Dermis blood vessel endothelial cell (primary cell): Measurements from ENCODE around the gene BDH1. TPM values are rescaled to one million over a fixed set of nuclear protein-coding genes. Genes with fewer than 3 reads are reported as not detected.

Source experiments
- DNase-seq: peaks from one replicate; pipeline ENCODE4 v3.0.0; 2010
- total RNA-seq: library from RNA; depleted of rRNA; stranded (reverse); fragments of >200 nt; gene quantifications from 2 replicates; pipeline ENCODE4 v1.2.3, GENCODE V29; 2014

Gene BDH1
- total RNA-seq, 1 donor from 2014 or later, result 4.4 TPM

DNA sequence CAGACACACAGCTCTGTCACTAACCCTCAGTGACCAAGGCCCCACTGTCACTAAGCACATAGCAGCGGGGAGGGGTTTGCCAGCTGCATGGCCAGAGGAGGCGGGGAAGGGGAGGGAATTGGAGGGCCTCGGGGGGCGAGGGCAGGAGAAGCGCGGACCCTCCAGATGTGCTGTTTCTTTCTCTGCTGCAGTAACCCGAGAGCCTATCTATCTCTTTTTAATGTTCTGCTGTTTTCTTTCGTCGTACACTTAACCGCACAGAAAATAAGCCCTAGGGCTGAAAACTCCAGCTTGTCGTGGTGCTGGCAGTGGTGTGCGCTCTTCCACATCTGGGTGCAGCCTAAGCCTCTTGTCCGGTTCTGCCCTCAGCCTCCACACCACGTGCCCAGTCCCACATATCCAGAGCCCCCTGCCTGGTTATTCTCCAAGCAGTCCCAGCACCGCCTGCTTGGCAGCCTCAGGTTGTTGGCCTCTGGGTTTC lies 51.1 kb downstream of the BDH1 start:
- no peak for DNase-seq

DNA sequence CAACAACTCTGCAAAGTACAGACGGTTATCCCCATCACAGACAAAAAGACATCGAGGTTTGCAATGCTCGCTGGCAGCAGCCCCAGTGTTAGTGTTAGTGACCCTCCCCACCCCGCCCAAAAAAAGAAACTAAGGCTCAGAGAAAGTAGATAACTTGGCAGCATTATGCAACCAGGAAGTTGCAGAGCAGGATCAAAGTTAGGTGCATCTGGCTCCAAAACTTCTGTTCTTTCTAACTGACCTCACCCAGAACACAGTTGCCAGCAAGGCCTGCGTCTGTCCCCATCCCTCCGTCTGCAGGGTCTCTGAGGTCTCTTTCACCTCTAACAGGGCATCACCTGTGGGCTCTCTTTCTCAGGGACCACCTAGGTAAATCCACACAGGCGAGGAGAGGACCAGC lies 51.5 kb downstream of the BDH1 start:
- DNase-seq, result no peak

DNA sequence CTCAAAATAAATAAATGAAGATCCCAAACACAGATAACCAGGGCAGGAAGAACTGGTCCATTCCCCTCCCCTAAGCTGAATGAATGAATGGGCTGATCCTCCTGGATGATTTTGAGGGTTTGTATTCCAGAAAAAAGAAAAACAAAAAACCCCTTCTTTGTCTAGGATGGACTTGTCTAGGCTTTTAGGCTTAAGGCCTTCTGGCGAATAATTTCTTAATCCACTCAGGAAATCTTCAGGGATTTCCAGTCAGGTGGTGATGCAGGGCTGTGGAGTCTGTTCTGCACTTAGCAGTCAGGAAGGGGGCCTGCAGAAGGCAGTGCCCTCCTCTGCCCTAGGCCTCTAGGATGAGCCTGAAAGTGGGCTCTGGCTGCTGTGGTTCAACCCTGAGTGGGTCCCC lies 52.1 kb downstream of the BDH1 start:
- DNase-seq, result no peak

DNA sequence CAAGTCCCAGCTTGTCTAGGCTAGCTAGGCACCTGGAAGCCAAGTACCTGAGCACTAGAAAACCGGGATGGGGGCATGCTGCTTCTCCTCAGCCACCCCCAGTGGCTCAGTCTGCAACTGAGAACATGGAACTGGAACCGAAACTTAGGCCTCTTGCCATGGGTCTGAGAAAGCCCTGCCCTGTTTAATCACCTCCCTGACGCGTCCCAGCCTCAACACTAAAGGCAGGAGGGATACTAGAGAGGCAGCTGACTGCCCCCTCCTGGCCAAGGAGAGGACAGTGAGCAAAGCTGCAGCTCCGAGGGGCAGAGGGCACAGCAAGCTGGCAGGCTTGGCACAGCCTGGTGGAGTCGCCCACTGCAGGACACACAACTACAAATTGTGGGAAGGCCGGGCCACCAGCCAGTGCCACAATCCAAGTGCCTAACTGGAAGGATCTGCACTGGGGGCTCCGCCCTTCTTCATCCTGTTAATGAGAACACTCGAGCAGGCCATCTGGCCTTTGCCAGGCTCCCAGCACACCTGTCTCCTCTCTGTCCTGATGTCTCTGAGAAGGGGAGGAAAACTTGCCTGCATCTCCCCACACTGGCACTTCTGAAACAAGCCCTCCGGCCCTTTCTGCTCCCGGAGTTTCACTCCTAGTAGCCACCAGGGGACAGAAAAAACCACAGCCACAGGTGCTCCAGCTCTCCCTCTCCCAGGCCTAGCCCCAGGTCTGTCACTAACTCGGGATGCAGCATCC lies 53.7 kb downstream of the BDH1 start:
- DNase-seq, result peak; percentile 85

DNA sequence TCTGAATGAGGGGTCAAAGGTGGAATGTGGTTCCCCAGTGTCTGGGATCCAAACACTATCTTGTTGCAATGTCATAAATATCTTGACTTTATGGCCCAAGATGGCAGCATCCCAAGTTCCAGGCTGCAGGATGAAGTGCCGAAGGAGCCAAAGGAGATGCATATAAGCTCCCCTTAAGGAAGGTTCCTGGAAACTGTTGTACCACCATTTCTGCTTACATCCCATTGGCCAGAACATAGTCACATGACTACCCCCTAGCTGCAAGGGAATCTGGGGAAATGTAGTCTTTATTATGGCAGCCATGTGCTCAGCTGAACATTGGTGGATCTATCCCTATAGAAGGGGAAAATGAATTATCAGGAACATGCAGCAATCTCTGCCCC lies 54.3 kb downstream of the BDH1 start:
- peak; percentile 50 for DNase-seq

DNA sequence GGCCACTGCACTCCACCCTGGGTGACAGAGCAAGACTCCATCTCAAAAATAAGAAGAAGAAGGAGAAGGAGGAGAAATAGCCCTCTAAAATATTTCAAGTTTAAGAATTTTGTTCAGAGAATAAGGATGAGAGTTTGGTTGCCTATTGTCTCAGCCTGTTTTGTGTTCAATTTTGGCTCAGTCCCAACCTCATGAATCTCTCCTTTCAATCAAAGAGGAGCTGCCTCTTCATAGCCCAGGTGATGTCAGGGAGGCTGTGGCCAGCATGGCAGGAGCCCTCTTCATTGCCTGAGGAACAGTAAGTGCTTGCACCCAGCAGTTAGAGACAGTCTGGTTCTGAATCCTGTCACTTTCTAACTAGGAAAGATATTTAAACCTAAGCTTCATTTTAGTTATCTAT lies 55.0 kb downstream of the BDH1 start:
- no peak for DNase-seq

DNA sequence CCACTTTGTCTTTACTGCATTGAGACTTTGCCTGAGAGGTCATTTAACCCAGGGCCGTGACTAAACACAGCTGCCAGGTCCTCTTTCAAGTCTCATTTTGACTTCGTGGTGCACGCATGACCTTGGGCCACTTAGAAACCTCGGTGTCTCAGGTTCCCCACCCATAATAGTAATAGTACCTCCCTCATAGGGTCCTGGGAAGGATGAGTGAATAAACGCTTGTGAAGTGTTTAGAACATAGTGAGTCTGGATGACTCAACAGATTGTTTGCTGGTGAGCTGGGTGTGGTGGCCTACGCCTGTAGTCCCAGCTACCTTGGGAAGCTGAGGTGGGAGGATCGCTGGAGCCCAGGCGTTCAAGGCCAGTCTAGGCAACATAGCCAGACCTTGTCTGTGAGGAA lies 56.3 kb downstream of the BDH1 start:
- DNase-seq, result no peak

DNA sequence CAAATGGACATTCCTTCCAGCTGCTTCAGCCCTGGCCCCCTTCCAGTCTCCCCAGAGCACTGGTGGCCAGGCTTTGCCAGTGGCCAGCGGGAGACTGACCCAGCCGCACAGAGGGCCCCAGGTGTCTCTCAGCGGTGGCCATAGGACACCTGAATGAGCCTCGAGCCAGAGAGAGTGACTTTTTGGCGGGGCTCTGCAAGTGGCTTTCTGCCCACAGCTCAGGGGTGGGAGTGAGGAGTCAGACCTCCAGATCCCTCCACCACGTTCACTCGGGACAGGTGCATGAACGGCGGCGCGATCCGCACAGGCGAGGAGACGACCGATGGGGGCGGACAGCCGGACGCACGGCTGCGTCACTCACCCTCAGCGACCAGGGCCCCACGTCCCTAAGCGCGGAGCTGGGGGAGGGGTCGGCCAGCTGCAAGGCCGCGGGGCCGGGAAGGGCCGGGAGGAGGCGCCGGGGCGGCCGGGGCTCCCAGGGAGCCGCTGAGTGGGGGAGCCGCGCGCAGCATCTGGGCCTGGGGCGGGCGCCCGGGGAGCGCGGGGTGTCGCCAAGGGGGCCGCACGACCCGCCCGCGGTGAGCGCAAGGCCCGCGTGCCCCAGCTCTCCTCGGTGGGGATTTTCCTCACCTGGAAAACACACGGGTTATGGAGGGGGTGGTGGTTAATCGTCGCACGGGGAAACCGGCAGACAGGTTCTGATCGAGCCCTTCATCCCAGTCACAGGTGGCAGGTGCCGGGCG lies 57.1 kb downstream of the BDH1 start:
- DNase-seq, result no peak

DNA sequence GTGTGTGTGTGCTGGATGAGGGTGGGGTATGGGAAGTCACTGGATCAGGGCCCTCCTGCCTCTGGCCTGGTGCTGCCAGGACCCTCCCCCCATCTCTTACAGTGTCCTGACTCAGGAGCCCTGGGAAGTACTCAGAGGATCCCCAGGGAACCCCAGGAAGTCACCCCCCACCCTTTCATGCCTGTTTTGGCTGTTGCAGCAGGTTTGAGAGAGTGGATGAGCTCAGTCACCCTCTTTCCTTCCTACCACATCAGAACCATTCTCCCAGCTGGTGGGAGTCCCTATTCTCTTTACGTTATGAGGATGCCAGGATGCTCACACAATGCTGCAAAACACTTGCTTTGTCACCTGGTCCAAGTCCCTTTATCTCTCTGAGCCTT lies 59.0 kb downstream of the BDH1 start:
- peak; percentile 30 for DNase-seq

DNA sequence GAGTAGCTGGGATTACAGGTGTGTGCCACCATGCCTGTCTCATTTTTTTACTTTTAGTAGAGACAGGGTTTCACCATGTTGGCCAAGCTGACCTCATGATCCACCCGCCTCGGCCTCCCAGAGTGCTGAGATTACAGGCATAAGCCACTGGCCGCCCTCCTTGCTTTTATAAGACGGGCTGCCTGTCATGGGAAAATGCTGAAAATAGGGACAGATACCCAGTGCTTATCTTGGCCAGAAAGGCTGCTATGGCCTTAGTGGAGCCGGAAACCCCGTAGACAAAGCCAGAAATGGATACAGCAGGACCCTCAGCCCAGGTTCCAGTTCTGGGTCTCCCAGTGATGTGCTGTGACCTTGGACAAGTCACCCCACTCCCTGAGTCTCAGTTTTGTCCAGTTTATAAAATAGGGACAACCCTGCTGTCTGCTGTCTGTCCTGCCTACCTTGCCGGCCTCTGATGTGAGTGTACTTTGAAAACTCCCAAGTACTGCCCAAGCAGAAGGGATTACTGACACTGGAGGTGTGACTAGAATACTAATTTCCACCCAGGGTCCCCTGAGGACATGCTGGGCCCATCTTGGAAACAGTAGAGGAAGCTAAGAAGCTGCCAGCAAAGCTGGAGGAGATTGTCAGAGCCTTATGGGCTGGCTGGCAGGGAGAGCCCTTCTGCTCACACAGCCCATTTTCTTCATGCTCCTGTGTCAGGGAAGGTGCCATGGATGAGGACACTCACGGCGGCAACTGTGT lies 59.6 kb downstream of the BDH1 start:
- no peak for DNase-seq

DNA sequence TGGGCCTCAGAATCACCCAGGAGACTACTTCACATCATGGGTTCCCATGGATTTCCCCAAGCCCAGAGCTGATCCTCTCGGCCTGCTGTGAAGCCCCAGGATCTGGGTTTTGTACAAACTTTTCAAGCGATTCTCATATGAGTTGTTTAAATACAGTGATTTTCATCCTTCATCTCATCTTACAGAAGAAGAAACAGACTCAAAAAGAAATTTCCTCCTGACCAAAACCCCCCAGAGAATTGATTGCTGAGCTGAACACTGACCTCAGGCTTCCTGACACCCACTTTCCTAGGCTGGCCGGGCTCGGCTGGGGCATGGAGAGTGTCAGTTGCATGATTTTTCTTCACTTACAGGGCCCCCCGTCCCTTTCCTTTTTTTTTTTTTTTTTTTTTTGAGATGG lies 60.3 kb downstream of the BDH1 start:
- no peak for DNase-seq

DNA sequence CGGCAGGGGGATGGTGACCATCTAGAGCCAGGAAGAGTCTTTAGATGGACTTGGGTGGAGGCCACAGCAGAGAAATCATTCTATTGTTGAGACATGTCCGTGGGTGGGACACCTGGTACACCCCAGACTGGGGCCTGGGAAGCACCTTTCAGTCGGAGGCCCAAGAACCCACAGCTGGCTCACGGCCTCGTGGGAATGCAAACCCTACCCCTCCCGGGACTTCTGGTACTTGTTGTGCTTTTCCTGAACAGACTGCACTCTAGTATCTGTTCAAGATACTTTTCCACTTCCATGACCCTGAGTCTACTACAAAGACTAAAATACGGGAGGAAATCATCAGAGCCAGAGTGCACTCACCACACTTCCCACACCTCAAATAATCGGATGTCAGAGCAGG lies 60.7 kb downstream of the BDH1 start:
- DNase-seq, result peak; percentile 74

DNA sequence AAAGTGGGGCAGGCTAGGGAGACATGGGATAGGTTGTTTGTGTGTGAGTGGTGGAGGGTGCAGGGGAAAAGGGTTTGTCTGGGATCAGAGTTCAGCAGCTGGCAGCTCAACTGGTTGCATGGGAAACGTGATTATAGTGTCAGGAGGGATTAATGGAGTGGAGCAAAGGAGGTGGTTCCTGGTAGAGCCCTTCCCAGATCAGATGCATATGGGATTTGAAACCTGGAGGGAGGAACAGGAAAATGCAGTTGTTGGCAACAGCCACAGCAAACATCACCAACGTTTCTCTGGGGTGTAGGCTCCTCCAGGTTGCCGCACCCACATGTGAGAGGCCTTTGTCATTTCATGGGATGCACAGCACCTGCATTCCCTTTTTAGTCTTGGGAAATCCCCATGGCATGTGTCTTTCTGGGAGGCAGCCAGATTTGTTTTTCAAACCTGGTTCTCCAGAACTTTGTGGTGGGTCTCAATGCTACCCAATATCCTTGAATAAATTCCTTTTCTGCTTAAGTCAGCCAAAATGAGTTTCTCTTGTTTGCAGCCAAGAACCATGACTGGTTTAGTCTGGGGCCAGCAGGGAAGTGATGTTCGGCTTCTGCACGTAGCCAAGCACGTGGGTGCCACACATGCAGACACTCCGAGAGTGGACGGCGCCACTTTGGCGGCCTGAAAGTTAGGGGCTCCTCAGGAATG lies 61.3 kb downstream of the BDH1 start:
- DNase-seq, result no peak

DNA sequence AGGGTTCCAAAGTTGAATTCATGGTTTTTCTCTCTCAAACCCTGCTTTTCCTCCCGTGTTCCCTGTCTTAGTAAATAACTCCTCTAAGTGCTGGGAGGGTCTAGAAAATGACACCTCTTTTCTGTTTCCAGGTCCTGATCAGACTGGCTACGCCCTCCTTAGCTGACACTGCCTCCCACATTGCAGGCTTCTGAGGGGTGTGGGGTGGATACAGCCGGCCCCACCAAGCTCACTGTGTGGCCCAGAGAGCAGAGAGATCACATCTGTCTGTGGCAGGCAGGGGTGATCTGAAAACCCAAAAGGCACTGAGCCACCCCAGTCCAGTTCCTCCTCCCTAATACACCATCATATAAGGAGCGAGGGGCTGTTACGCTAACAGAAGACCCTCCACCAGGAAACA lies 62.7 kb downstream of the BDH1 start:
- no peak for DNase-seq

DNA sequence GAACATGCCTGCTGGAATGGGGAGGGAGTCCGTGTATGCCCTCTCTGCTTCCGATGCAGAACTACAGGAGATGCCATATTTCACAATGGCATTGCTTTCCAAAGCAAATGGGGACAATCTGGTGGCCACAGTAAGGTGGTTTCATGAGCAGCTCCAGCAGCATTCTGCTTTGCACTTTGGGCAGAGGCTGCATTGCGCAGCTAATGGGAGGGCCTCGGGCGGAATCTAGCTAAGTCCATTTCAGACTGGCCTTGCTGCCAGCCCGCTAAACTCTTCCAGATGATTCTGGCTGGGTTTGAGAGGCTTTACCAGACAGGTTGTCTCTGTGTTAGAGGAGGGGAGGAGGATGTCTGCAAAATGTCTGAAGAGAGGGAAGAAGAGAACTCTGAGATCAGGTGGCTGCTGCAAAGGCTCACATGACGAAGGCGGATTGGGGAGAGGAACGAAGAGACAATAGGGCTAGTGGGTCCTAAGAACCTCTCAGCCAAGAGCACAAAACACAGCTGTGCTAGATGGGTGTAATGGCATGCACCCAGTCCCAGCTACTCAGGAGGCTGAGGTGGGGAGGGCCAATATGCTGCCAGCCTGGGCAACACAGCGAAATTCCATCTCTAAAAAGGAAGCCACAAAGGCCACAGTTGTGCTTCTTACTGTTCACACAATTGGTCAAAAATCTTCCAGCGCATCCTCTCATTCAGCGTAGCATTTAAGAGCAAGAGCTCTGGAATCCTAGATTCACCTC lies 63.7 kb downstream of the BDH1 start:
- DNase-seq, result no peak

DNA sequence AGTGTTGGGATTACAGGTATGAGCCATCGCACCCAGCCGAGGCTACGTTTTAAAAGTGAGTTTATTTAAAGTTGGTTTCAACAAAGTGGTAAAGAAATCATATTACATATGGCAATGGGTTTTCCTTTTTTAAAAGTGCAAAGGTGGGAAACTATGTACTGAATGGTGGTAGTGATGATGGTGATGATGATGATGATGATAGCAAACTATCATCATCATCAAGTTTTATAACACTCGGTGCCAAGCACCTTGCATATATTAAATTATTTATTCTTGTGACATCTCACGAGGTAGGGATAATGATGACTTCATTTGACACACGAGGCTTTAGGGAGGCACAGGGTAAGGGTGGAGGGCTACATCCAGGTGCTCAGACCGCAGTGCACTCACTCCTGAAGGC lies 64.3 kb downstream of the BDH1 start:
- no peak for DNase-seq

DNA sequence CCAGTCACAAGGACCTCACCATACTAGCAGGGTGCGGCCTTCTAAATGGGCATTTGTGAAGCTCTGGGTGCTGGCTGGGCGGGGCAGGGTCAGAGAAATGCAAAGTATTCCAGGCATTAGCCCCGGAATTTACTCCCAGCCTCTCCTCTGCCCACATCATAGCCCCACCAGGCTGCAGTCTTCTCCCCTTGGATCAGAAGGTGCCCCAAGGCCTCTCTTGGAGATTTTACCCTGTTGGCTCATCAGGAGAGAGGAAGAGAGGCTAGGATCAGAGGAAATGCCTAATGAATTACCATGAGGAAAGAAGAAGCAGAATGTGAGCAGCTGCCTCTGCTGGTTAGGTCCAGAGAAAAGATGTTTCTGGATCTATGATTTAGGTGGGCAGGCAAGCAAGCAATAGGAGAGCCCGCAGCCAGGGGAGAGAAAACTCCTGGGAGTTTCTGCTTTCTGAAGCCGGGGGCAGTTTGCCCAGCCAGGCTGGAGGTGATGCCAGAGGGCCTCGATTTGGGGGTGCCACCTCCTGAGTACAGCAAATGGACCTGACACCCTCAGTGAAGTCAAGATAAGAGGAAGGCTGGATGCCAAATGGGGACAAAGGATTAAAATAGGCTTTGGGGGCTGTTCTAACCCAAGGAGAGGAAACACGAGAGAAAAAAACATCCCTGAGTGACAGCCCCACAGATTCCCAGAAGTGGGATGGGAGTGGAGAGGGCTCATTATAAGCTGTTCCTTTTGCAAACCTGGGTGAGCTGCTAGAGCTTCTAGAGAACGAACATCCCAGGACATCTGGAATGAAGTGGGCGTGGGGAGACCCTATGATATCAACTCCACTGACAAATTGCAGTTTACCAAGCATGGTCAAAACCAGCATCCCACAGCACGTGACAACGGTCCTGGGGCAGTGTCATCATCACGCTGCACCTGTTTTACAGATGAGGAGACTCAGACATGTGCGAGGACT lies 65.4 kb downstream of the BDH1 start:
- DNase-seq, result peak; percentile 72

DNA sequence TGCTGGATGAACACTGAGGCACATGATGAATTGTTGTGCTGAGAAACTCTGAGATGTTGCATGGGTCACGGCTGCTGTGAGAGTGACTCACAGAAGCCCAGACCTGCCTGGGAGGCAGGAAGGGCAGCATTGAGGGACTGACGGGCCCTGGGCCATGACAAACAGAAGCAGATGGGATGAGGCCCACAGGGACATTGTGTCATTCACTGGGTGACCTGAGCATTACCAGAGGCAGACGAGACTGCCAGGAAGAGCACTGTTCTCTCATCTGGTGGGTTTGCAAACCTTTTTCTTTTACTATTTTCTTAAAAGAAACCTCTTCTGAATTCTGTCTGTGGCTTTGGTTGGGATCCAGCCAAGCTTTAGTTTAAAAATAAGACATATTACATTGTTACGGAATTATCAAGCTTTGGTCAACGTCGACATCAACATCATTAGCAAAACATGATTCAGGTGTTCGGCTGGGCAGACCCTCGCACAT lies 67.8 kb downstream of the BDH1 start:
- DNase-seq, result peak; percentile 97

DNA sequence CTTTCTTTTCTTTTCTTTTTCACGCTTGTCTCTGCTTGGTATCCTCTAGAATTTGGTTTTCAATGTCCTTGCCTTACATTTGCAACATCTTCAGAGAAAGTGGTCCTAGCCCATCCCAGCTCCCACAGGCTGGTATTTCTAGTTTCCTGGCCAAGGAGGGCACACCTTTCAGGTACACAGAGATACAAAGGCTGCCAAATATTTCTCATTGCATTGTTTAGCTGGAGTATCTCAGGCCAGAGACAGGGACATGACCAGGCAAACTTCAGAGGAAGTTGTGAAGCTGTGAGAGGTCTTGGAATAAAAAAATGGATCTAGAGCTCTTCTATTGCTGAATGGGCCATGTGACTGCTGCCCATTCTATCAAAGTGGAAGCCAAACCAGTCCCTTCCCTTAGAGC lies 68.9 kb downstream of the BDH1 start:
- no peak for DNase-seq

DNA sequence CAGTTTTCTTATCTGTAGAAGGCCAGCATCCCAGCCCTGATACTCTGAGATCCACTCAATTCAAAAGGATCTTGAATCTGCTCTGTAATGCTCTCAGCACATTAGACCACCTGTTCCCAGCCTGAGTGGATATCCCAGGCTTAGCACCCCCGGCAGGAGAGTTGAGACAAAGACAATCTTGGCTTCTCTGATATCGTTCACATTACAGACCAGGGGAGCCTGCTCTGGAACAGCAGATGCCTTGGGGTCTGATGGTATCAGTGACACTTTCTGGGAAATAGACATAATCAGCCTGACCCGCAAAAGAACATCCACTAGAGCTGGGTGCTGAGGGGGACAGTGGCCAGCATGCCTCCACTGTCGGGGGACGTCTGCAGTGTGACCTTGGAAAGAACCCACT lies 70.6 kb downstream of the BDH1 start:
- no peak for DNase-seq
